Iris pigment epithelial cell (primary cell): Measurements from ENCODE around the gene EDN1.

ENCODE experiments used
- DNase-seq: peaks from one replicate; pipeline ENCODE4 v3.0.0-alpha.2; 2011; ENCODE audit warnings: low read depth

The EDN1 gene

DNA sequence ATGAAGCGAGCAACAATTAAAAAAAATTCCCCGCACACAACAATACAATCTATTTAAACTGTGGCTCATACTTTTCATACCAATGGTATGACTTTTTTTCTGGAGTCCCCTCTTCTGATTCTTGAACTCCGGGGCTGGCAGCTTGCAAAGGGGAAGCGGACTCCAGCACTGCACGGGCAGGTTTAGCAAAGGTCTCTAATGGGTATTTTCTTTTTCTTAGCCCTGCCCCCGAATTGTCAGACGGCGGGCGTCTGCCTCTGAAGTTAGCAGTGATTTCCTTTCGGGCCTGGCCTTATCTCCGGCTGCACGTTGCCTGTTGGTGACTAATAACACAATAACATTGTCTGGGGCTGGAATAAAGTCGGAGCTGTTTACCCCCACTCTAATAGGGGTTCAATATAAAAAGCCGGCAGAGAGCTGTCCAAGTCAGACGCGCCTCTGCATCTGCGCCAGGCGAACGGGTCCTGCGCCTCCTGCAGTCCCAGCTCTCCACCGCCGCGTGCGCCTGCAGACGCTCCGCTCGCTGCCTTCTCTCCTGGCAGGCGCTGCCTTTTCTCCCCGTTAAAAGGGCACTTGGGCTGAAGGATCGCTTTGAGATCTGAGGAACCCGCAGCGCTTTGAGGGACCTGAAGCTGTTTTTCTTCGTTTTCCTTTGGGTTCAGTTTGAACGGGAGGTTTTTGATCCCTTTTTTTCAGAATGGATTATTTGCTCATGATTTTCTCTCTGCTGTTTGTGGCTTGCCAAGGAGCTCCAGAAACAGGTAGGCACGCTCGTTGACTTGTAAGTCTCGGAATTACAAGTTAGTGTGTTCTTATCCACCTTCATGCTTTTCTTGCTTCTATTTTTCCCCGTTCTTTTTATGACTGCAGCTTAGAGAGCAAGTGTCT, at the start of gene EDN1:
Gene EDN1 (plus strand): TSS at position 429 of the 888 bp plus-strand sequence. CDS start 269 bp downstream, at position 698.
- DNase-seq: peak; percentile 86

DNA sequence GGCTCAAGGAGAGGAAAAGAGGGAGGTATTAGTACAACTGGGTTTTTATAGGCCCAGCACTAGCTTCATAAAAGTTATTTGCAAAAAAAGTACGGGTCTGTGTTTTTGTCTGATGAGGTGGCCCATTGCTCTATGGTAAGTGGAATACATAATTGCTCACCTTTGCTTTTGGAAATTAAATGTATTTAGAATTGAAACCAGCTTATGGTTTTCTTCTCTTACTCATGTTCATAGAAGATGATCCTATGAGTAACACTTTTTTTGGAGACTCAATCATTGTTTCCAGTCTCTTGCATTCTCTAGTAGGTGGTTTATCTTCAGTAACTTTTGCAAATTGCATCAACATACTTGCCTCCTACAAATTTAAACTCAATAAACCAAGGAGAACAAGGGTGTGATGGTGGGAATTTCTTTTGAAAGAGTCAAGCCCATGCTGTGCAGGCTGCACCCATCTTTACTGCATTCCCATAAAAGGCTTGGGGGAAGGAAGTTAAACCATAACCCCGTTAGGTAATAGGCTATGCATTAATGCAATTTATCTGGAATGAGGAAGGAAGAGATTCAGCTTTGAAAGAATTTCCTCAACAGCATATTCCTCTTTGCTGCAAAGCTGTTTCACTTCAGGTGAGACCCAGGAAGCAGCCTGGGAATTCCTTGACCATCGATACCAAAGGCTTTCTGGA, 48.5 kb upstream of the EDN1 start:
- no peak for DNase-seq

DNA sequence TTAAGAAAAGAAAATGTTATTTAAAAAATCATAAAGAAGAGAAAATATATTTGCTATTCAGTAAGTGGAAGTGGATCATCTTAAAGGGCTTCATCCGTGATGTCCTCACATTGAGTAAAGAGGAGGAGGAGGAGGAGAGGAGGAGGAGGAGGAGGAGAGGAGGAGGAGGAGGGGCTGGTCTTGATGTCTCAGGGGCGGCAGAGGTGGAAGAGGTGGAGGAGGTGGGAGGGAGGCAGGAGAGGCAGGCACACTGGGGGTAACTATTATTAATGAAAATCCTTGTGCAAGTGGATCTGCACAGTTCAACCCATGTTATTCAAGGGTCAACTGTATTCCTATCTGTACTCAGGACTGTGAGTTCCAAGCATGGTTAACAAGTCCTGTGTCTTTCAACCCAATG, 47.0 kb upstream of the EDN1 start:
- DNase-seq: no peak

GRCh38 chr6:12245360-12245759, 44.8 kb upstream of the EDN1 start:
- DNase-seq: no peak

- peak; percentile 52 for DNase-seq
Measured at GRCh38 chr6:12245763-12246718, 44.1 kb upstream of the EDN1 start.

DNA sequence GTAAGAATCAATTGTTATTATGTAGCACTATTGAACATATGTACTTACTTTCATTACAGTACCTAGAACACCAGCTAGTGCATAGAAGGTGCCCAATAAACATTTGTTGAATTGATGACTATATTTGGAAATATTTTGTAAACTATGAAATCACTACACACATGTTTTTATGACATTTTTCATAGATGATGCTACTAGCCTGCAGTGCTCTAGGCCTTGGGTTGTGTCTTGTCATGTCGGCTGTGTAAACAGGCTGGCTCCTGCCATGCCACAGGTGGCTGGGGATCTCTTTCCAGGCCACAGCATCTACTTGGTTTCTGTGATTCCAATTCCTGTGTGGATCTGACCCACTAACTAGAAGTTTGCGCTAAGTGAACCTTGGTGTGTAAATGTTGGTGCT, 43.3 kb upstream of the EDN1 start:
- DNase-seq: no peak

GRCh38 chr6:12249541-12250382, 40.4 kb upstream of the EDN1 start:
- peak; percentile 31 for DNase-seq

DNA sequence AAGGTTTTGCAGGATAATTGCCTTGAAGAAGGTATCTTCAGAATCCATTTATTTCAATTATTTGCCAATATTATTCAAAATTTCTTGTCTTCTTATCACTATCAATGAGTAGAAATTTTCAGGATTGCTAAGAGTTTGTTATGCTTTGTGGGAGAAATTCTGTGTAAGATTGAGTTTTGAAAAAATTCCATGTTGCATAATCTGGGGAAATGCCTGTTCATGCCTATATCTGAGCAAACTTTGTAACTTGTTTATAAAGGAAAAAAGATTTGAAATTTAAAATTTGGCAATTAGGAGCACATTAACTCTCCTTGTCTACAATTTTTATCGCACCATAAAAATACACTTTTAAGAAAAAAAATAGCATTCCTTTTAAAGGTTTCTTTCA, 39.8 kb upstream of the EDN1 start:
- DNase-seq: peak; percentile 27

- DNase-seq: no peak
Measured at GRCh38 chr6:12254210-12254609, 36.0 kb upstream of the EDN1 start.

DNA sequence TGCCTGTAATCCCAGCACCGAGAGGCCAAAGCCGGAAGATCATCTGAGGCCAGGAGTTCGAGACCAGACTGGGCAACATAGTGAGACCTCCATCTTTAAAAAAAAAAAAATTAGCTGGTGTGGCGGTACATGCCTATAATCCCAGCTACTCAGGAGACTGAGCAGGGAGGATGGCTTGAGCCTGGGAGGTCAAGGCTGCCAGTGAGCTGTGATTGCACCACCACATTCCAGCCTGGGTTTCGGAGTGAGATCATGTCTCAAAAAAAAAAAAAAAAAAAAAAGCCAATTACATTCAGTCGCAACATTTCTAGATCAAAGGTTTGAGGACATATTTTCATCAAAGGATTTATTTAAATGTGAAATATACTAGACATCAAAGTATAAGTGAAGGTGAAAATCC, 32.0 kb upstream of the EDN1 start:
- no peak for DNase-seq

- DNase-seq: no peak
Measured at GRCh38 chr6:12258591-12259075, 31.5 kb upstream of the EDN1 start.

- no peak for DNase-seq
Measured at GRCh38 chr6:12260458-12261093, 29.6 kb upstream of the EDN1 start.

DNA sequence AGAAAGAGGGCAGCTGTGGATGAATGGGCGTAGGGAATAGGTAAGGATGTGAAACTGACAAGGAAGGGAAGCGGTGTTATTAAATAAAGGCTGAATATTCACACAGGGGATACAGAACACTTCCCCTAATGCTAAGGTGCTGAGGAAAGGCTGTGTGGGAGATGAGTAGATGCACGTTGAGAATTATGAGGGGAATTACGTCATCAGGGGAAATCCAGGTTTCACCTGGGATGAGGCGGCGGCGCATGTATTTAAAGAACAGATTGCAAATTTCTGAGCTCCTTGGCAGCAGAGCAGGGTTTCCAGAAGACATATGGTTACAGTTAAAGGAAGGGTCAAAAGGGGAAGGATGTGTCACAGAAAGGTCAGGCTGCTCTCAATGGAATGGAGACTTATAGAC, 28.7 kb upstream of the EDN1 start:
- no peak for DNase-seq

- DNase-seq: no peak
Measured at GRCh38 chr6:12262236-12263061, 27.7 kb upstream of the EDN1 start.

GRCh38 chr6:12263403-12263802, 26.8 kb upstream of the EDN1 start:
- DNase-seq: no peak

DNA sequence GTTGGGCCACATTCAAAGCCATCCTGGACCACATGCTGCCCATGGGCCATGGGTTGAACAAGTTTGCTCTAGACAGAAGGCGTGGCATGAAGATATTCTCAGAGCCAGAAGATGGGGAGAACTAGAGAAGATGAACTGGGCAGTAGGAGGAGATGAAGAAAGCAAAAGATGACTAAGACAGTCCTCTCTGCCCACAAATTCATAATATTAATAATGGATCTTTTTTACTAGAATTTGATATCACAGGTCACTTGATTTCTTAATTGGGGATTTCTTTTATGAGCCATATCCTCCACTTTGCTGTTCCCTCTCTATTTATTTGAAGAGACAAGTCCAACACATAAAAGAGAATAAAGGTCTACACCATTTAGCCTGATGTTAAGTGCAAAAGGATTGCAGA, 25.5 kb upstream of the EDN1 start:
- no peak for DNase-seq

DNA sequence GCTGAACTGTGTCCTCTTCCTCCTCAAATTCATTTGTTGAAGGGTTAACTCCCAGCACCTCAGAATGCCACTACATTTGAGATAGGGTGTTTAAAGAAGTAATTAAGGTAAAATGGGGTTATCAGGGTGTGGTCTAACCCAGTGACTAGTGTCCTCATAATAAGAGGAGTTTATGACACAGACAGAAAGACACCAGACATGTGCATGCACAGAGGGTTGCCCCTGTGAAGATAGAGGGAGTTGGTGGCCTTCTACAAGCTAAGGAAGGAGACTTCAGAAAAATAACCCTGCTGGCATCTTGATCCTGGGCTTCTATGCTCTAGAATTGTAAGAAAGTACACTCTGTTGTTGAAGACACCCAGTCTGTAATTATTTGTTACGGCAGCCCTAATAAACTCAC, 24.9 kb upstream of the EDN1 start:
- DNase-seq: no peak

- DNase-seq: peak; percentile 20
Measured at GRCh38 chr6:12265791-12266190, 24.4 kb upstream of the EDN1 start.

- peak; percentile 76 for DNase-seq
Measured at GRCh38 chr6:12266571-12266970, 23.6 kb upstream of the EDN1 start.

DNA sequence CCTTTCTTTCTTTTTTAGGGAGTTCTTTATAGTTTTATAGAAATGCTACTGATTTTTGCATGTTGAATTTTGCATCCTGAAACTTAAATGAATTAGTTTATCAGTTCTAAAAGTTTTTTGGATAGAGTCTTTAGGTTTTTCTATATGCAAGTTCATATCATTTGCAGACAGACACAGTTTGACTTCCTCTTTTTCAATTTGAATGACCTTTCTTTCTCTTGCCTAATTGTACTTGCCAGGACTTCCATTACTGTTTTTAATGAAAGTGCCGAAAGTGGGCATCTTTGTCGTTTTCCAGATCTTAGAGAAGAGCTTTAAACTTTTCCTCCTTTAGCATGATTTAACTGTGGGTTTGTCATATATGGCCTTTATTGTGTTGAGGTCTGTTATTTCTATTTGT, 21.1 kb upstream of the EDN1 start:
- DNase-seq: no peak
